Liver (tissue), 9 donors: ENCODE data around the gene ANKS1A. TPM values are rescaled to one million over a fixed set of nuclear protein-coding genes. Genes with fewer than 3 reads are reported as not detected.
"Not testable (repeated sequence)": the region's sequence is repeated elsewhere in the genome, so short reads cannot be mapped to it uniquely, and the experiment has no call there.

ENCODE experiments used
- DNase-seq: peaks from one replicate; pipeline ENCODE4 v3.0.0-alpha.2; 2017; ENCODE audit warnings: low spot score
- H3K27ac ChIP-seq, 2 donors: one replicate each; pipeline ENCODE4 v1.7.0; 2013; ENCODE audit warnings: inconsistent platforms in 2 of 2, low read length in 2 of 2, control low read depth in 1 of 2, low read depth in 1 of 2, mild to moderate bottlenecking in 1 of 2
- H3K27me3 ChIP-seq, 4 donors: one replicate each; pipeline versions ENCODE4 v1.6.1 to v1.7.0; 2013; ENCODE audit warnings: low read length in 3 of 4, inconsistent platforms in 1 of 4, mild to moderate bottlenecking in 1 of 4, moderate library complexity in 1 of 4; ENCODE audit not compliant: control insufficient read depth in 4 of 4, insufficient read depth in 4 of 4
- H3K36me3 ChIP-seq, 4 donors: one replicate each; pipeline versions ENCODE4 v1.6.1 to v1.7.0; 2013; ENCODE audit warnings: low read length in 3 of 4, mild to moderate bottlenecking in 3 of 4, low read depth in 1 of 4, moderate library complexity in 1 of 4; ENCODE audit not compliant: control insufficient read depth in 4 of 4, insufficient read depth in 3 of 4
- H3K4me1 ChIP-seq, 4 donors: one replicate each; pipeline versions ENCODE4 v1.6.1 to v1.7.0; 2013; ENCODE audit warnings: low read length in 3 of 4, mild to moderate bottlenecking in 3 of 4, moderate library complexity in 1 of 4; ENCODE audit not compliant: control insufficient read depth in 4 of 4, insufficient read depth in 4 of 4
- H3K4me3 ChIP-seq, 3 donors: one replicate each; pipeline versions ENCODE4 v1.6.1 to v1.7.0; 2013; ENCODE audit warnings: low read length in 3 of 3, control low read depth in 1 of 3, low read depth in 1 of 3, mild to moderate bottlenecking in 1 of 3
- H3K9ac ChIP-seq, 2 donors: one replicate each; pipeline ENCODE4 v1.7.0; 2013; ENCODE audit warnings: low read length in 2 of 2, mild to moderate bottlenecking in 2 of 2, moderate library complexity in 2 of 2, control low read depth in 1 of 2, low read depth in 1 of 2
- H3K9me3 ChIP-seq, 4 donors: one replicate each; pipeline versions ENCODE4 v1.6.1 to v1.7.0; 2013; ENCODE audit warnings: low read length in 3 of 4; ENCODE audit not compliant: control insufficient read depth in 4 of 4
- EGR1 ChIP-seq, 2 donors: IDR thresholded peaks; 2 replicates each; pipeline ENCODE4 v1.6.1; 2016 to 2018; ENCODE audit warnings: antibody characterized with exemption in 2 of 2, low read depth in 2 of 2
- FOXA1 ChIP-seq: IDR thresholded peaks from 2 replicates; pipeline ENCODE4 v1.6.1; 2016; ENCODE audit warnings: antibody characterized with exemption
- MAX ChIP-seq: IDR thresholded peaks from 2 replicates; pipeline ENCODE4 v1.6.1; 2016; ENCODE audit warnings: antibody characterized with exemption
- SP1 ChIP-seq: IDR thresholded peaks from 2 replicates; pipeline ENCODE4 v1.6.1; 2018; ENCODE audit warnings: antibody characterized with exemption, mild to moderate bottlenecking
- TAF1 ChIP-seq: conservative IDR thresholded peaks from 2 replicates; pipeline ENCODE4 v1.6.1; 2016; ENCODE audit warnings: antibody characterized with exemption, mild to moderate bottlenecking
- YY1 ChIP-seq: IDR thresholded peaks from 2 replicates; pipeline ENCODE4 v1.6.1; 2016; ENCODE audit warnings: antibody characterized with exemption, mild to moderate bottlenecking
- WGBS: extraction: QIAGEN DNeasy Blood & Tissue Kit; methylation state at CpG from one replicate; pipeline ENCODE4 v1.1.7; 2013; 5-methylcytosine and 5-hydroxymethylcytosine counted together
- polyA plus RNA-seq, 2 donors: library from polyadenylated mRNA; stranded (reverse) in 1 of 2; unstranded in 1 of 2; fragments of 200-250 nt in 1 of 2; fragments of >200 nt in 1 of 2; fragmentation: Nextera tagmentation in 1 of 2; extraction: Ambion mirVana in 1 of 2; gene quantifications; one replicate each; pipeline versions ENCODE4 v1.2.1 to v1.2.3, GENCODE V29; 2013 to 2015
- total RNA-seq, 2 donors: library from RNA; depleted of rRNA; stranded (reverse); fragments of >200 nt; gene quantifications; one replicate each; pipeline ENCODE4 v1.2.3, GENCODE V29; 2014
- TF ChIP-seq, protein P1 (sequence below): IDR thresholded peaks from 2 replicates; pipeline ENCODE4 v1.6.1; 2016; ENCODE audit warnings: antibody characterized with exemption
- donor health status: healthy.
- donor health status: healthy.
- donor health status: healthy.
- donor health status: healthy.
- donor health status: healthy.

ANKS1A gene
- total and polyA plus RNA-seq, 4 donors: 4.3 to 18.7 (median 6.7) TPM

- WGBS: 66% methylated on average over 4 of the region's 4 CpGs
- H3K36me3 ChIP-seq: peaks cover 0 to 13% (median 4%) of the 10 kb centered on the region in 4 donors
- H3K27ac ChIP-seq, H3K9me3 ChIP-seq, H3K4me3 ChIP-seq, H3K4me1 ChIP-seq, H3K27me3 ChIP-seq, DNase-seq, H3K9ac ChIP-seq: not testable (repeated sequence)
Observed at GRCh38 chr6:34999962-35000361, 110.9 kb downstream of the ANKS1A start.

- not testable (repeated sequence) for H3K27me3 ChIP-seq, H3K27ac ChIP-seq, H3K36me3 ChIP-seq, H3K4me1 ChIP-seq, H3K4me3 ChIP-seq, H3K9ac ChIP-seq, H3K9me3 ChIP-seq, DNase-seq
- WGBS: 93% methylated on average over 6 of the region's 6 CpGs
Observed at GRCh38 chr6:35001349-35001748, 112.3 kb downstream of the ANKS1A start.

- not testable (repeated sequence) for H3K9ac ChIP-seq, DNase-seq, H3K4me3 ChIP-seq, H3K4me1 ChIP-seq, H3K27me3 ChIP-seq, H3K36me3 ChIP-seq, H3K9me3 ChIP-seq, H3K27ac ChIP-seq
- 89% methylated on average over 12 of the region's 12 CpGs for WGBS
Observed at GRCh38 chr6:35003886-35004530, 115.0 kb downstream of the ANKS1A start.

GRCh38 chr6:35007016-35007415 is 118.0 kb downstream of the ANKS1A start:
- Histone ChIP-seq H3K36me3 (peaks cover 0 to 5% (median 2%) of the 10 kb centered on the region in 4 donors), H3K27ac (no peak overlapping the region), H3K9ac (no peak overlapping the region), H3K4me1 (no peaks in the 10 kb centered on the region), H3K4me3 (no peak overlapping the region), H3K27me3 (no peaks in the 10 kb centered on the region), H3K9me3 (no peaks in the 10 kb centered on the region)
- DNase-seq: no peak
- WGBS: 98% methylated on average over 2 of the region's 2 CpGs
- TF ChIP-seq MAX (no peak), EGR1 (IDR thresholded peaks at IDR 0.05; ENCODE audit: low read depth in 2 of 2) (no peak), SP1 (no peak), TAF1 (no peak), YY1 (no peak), FOXA1 (no peak)
- TF ChIP-seq, protein P1, sequence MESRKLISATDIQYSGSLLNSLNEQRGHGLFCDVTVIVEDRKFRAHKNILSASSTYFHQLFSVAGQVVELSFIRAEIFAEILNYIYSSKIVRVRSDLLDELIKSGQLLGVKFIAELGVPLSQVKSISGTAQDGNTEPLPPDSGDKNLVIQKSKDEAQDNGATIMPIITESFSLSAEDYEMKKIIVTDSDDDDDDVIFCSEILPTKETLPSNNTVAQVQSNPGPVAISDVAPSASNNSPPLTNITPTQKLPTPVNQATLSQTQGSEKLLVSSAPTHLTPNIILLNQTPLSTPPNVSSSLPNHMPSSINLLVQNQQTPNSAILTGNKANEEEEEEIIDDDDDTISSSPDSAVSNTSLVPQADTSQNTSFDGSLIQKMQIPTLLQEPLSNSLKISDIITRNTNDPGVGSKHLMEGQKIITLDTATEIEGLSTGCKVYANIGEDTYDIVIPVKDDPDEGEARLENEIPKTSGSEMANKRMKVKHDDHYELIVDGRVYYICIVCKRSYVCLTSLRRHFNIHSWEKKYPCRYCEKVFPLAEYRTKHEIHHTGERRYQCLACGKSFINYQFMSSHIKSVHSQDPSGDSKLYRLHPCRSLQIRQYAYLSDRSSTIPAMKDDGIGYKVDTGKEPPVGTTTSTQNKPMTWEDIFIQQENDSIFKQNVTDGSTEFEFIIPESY: no peak
